Activated effector memory CD4-positive, alpha-beta T cell treated with Interleukin-2 at 50 U/mL for 16 hours (primary cell): Measurements from ENCODE around the gene RTN1.

Experiments
- DNase-seq: peaks from one replicate; pipeline ENCODE4 v3.0.0-alpha.2; 2020

The RTN1 gene

DNA sequence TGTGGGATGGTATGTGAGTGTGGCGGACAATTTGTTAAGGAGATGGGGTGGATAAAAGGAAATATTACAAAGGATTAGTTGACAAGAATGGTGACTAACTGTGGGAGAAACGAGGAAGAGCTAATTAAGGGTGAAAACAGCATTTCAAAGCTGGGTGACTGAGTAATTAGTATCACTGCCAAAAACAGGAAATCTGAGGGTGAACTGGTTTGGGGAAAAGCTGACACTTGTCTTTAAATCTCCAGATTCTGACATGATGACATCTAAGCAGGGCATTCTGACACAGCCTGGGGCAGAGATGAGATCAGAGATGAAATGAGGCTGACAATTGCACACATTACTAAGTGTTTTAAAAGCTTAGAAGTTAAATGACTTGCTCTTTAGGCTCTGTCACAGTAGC lies 251.5 kb downstream of the RTN1 start:
- DNase-seq = no peak

- no peak for DNase-seq
These were observed 269.5 kb downstream of the RTN1 start for GRCh38 chr14:59601056-59601455.

GRCh38 chr14:59600211-59600945 lies 270.2 kb downstream of the RTN1 start:
- no peak for DNase-seq

DNA sequence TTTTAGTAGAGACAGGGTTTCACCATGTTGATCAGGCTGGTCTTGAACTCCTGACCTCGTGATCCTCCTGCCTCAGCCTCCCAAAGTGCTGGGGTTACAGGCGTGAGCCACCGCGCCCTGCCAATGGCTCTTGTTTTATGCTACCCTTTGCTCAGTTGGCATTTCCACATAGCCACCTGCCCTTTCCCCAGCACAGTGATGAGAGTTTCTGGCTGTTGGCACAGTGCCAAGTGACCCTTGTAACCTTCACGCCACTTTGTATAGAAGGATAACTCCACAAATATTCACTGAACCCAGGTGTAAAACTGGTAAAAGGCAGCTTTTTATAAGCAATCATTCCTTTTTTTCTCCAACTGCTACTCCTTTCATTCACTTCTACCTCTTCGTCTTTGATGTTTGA lies 275.5 kb downstream of the RTN1 start:
- DNase-seq = no peak

DNA sequence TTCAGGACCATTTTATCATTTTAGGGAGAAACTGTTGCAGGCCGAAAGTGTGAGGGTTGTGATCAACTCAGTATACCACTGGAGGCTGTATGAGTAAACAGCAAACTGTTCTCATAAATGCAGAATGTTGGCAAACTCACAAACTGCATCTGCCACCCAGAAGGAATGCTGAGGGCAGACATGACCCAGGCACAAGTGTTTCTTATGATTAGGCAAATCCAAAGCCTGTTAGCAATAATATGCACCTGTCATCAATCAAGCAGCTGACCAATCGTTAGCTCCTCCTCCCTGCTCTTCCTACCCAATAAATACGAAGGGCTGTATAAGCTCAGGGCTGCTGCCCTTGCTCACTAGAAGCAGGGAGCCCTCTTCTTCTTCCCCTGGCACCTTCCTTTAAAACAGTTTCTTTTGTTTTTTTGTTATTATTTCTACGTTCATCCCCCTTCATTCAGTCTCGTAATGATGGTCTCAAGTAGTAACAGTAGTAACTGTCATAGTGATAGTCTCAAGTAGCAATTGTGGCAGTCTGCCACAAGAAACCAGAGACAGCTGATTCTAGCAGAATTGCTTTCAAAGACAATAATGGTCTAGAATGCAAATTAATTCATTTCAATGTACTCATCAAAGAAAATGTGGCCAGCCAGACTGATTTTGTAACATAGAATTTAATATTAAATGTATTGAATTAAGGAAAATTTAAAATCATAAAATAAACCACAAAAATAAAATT lies 278.8 kb downstream of the RTN1 start:
- no peak for DNase-seq

GRCh38 chr14:59588101-59588500 lies 282.5 kb downstream of the RTN1 start:
- no peak for DNase-seq

DNA sequence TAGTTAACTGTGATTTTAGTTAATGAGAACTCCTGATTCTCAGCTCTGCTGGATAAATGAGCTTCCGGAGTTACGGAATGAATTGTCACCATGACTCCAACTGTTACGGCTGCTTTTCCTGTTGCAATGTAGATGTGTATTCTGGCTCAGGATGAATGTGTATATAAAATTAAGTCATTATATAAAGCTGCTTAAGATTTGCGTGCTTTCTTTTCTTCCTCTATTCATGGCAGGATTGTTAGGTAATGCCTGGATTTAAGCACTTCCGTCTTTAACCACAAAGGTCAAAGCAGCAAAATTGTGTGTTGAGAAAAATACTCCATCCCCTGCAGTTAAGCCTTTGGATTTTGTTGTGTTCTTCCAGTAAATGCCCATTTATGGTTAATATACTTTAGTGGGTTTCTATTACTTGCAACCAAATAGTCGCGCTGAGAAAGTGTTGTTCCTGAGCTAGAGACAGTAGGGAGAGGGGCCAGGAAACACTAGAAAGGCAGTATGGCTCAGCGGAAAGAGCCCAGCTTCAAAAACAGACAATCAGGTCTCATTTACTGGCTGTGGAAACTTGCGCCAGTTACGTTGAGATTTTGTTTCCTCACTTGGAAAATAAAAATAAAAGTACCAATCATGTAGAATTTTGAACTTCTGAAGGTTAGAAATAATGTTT lies 284.6 kb downstream of the RTN1 start:
- DNase-seq = no peak

- no peak for DNase-seq
These were observed 286.8 kb downstream of the RTN1 start for GRCh38 chr14:59583755-59584154.

DNA sequence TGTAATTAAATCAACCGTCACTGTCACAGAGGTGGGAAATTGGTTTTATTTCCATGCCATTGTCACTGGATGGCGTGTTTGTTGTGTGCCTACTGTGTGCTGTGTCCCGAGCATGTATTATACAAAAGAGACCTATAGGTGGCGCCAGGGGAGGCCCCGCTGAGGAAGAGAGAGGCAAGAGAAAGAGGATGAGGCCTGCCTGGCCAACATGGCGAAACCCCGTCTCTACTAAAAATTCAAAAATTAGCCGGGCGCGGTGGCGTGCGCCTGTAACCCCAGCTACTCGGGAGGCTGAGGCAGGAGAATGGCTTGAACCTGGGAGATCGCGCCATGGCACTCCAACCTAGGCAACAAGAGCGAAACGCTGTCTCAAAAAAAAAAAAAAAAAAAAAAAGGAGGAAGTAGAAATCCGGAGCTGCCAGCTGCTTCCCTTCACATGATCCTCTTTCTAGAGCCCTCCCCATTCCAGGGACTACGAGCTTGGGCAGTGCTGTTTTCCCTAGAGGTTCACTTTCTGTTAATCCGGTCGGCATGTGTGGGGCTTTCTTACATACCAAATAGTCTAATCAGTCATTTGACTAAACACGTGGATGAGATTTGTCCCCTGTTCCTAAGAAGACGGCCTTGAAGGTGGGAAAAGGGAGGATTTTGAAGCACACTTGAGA lies 287.6 kb downstream of the RTN1 start:
- DNase-seq = no peak

GRCh38 chr14:59582161-59582560 lies 288.4 kb downstream of the RTN1 start:
- DNase-seq = no peak

- DNase-seq = no peak
These were observed 289.7 kb downstream of the RTN1 start for GRCh38 chr14:59580911-59581310.

- peak; percentile 58 for DNase-seq
These were observed 294.0 kb downstream of the RTN1 start, which contains the start of gene CCDC175 for GRCh38 chr14:59576332-59577294. CCDC175 (minus strand) TSS chr14:59576812; CDS start chr14:59576775, 37 bp downstream.

DNA sequence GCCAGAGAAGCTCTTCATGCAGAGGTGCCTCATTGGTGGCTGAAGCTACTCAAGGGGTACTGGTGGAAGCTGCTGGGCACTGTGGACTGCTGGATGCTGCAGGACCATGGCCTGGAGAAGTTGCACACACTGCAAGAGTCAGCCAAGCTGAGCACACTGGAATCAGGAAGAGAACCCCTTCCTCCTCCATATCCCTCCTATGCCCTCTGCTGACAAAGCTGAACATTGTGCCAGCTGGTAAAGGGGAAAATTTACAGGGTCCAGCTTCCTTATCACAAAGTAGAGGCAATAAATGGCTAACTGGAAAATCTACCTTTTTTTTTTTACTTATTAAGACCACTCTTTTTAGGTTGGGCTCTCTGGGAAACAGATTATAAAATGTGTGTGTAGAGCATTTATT lies 300.5 kb downstream of the RTN1 start:
- DNase-seq = no peak

DNA sequence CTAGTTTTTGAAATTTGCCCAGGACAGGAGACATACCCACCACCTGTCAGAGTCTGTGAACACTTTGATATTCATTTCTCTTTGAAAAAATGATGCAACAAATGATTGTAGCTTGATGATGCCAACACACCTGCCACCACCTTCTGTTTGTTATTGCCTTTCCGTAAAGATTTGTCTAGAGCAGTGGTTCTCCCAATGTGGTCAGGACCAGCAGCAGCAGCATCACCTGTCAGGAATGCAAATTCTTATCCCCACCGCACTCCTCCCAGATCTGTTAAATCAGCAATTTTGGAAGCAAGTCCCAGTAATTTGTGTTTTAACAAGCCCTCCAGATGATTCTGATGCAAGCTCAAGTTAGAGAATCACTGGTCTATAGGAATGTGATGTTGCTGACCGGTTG lies 303.9 kb downstream of the RTN1 start:
- DNase-seq = no peak

- no peak for DNase-seq
These were observed 304.3 kb downstream of the RTN1 start for GRCh38 chr14:59566296-59566695.

GRCh38 chr14:59565087-59565486 lies 305.5 kb downstream of the RTN1 start:
- DNase-seq = no peak

- DNase-seq = no peak
These were observed 306.2 kb downstream of the RTN1 start for GRCh38 chr14:59564366-59564765.

DNA sequence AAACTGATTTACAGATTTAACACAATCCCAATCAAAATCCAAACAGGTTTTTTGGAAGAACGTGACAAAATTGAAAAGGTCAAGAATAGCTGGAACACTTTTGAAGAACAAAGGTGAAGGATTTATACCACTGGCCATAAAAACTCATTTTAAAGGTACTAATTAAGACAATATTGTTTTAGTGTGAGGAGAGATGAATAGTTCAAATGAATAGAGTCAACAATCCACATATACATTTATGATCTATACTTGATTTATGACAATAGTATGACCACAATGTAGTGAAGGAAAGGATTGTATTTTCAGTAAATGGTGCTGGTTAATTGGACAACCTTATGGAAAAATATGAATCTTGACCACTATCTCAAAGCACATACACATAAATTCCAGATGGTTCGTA lies 323.3 kb downstream of the RTN1 start:
- no peak for DNase-seq
